Right lobe of liver (tissue), 4 donors: ENCODE measurements around the gene RUNDC3A.

Source experiments
- POLR2A ChIP-seq: fragments of 450-650 bp; IDR thresholded peaks from one replicate; pipeline ENCODE4 v1.6.1; 2017; ENCODE audit warnings: antibody characterized with exemption, mild to moderate bottlenecking
- TF ChIP-seq, protein P1 (sequence below), 4 donors: fragments of 200-600 bp in 3 of 4; fragments of 450-650 bp in 1 of 4; IDR thresholded peaks; one replicate each; pipeline versions ENCODE4 v1.5.1 to v1.8.0; 2016 to 2022; ENCODE audit warnings: antibody characterized with exemption in 4 of 4, mild to moderate bottlenecking in 2 of 4
- donor health status: DM: no; HTN: no; CAD: no.
- donor health status: DM: no; HTN: no; CAD: no.
- donor health status: DM: no; HTN: yes; CAD: no.

DNA sequence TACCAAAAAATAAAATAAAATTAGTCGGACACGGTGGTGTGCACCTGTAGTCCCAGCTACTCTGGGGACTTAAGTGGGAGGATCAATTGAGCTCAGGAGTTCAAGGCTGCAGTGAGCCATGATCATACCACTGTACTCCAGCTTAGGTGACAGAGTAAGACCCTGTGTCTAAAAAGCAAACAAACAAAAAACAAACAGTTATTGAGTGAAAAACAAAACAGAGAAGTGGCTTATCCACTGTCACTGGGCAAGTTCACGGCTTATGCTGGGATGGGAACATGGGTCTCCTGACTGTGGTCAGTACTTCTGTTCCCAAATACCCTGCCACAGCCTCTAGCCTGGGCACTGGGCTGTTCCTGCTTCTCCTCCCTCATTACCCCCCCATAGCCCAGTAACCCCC is 27.2 kb downstream of the RUNDC3A start:
- no peak for TF ChIP-seq POLR2A
- TF ChIP-seq, protein P1, sequence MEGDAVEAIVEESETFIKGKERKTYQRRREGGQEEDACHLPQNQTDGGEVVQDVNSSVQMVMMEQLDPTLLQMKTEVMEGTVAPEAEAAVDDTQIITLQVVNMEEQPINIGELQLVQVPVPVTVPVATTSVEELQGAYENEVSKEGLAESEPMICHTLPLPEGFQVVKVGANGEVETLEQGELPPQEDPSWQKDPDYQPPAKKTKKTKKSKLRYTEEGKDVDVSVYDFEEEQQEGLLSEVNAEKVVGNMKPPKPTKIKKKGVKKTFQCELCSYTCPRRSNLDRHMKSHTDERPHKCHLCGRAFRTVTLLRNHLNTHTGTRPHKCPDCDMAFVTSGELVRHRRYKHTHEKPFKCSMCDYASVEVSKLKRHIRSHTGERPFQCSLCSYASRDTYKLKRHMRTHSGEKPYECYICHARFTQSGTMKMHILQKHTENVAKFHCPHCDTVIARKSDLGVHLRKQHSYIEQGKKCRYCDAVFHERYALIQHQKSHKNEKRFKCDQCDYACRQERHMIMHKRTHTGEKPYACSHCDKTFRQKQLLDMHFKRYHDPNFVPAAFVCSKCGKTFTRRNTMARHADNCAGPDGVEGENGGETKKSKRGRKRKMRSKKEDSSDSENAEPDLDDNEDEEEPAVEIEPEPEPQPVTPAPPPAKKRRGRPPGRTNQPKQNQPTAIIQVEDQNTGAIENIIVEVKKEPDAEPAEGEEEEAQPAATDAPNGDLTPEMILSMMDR (IDR thresholded peaks at IDR 0.05), result no peak
